SK-N-MC (cell line): Measurements from ENCODE around the gene DLEC1.
"Not testable (repeated sequence)": the region's sequence is repeated elsewhere in the genome, so short reads cannot be mapped to it uniquely, and the experiment has no call there.

ENCODE experiments used
- DNase-seq: peaks from one replicate; pipeline ENCODE4 v3.0.0-alpha.2; 2011; ENCODE audit warnings: low read depth, low spot score
- H3K27ac ChIP-seq: fragments of 200-600 bp; sonication (generic); 2 replicates; pipeline ENCODE4 v1.5.1; 2016; ENCODE audit warnings: mixed run types
- H3K36me3 ChIP-seq: fragments of 200-600 bp; sonication (generic); 2 replicates; pipeline ENCODE4 v1.6.1; 2017; ENCODE audit warnings: antibody characterized with exemption, low read length, mixed read lengths; ENCODE audit not compliant: insufficient read depth
- H3K4me3 ChIP-seq: fragments of 200-600 bp; sonication (generic); 2 replicates; pipeline ENCODE4 v1.5.1; 2016
- H3K9ac ChIP-seq: fragments of 200-600 bp; sonication (generic); 2 replicates; pipeline ENCODE4 v1.8.0; 2017; ENCODE audit warnings: mixed run types, mixed read lengths; ENCODE audit not compliant: insufficient read length
- H3K9me3 ChIP-seq: fragments of 200-600 bp; sonication (generic); 2 replicates; pipeline ENCODE4 v1.6.1; 2017; ENCODE audit warnings: low read depth, mild to moderate bottlenecking, antibody characterized with exemption, low read length, moderate library complexity, mixed read lengths
- EZH2 ChIP-seq: fragments of 200-600 bp; sonication (generic); IDR thresholded peaks from one replicate; pipeline ENCODE4 v1.6.1; 2017; ENCODE audit warnings: antibody characterized with exemption
- FOXP2 ChIP-seq: optimal IDR thresholded peaks from 2 replicates; pipeline ENCODE3; 2011; ENCODE audit warnings: mild to moderate bottlenecking, moderate library complexity; ENCODE audit not compliant: insufficient read depth; ENCODE audit errors: extremely low read length, control extremely low read depth
- POLR2AphosphoS5 ChIP-seq: IDR thresholded peaks from 2 replicates; pipeline ENCODE4 v1.6.1; 2012; ENCODE audit warnings: mild to moderate bottlenecking, low read depth, low read length, borderline replicate concordance

The DLEC1 gene

GRCh38 chr3:38043486-38043885, 4.5 kb downstream of the DLEC1 start:
- Histone ChIP-seq H3K9ac (no peak overlapping the region), H3K36me3 (no peaks in the 10 kb centered on the region), H3K27ac (no peak overlapping the region), H3K4me3 (no peak overlapping the region), H3K9me3 (no peaks in the 10 kb centered on the region)
- no peak for TF ChIP-seq FOXP2
- TF ChIP-seq EZH2, result no peak
- TF ChIP-seq POLR2AphosphoS5, result no peak
- DNase-seq, result no peak

- TF ChIP-seq EZH2 (no peak), FOXP2 (no peak), POLR2AphosphoS5 (no peak)
- H3K9ac ChIP-seq, result no peak overlapping the region
- H3K9me3 ChIP-seq, result no peaks in the 10 kb centered on the region
- H3K27ac ChIP-seq, result no peak overlapping the region
- no peak overlapping the region for H3K4me3 ChIP-seq
- no peak for DNase-seq
- H3K36me3 ChIP-seq, result no peaks in the 10 kb centered on the region
These were observed 7.0 kb downstream of the DLEC1 start for GRCh38 chr3:38046027-38046426.

GRCh38 chr3:38046821-38047220, 7.8 kb downstream of the DLEC1 start:
- Histone ChIP-seq H3K27ac (no peak overlapping the region), H3K36me3 (no peaks in the 10 kb centered on the region), H3K9me3 (no peaks in the 10 kb centered on the region), H3K9ac (no peak overlapping the region), H3K4me3 (no peak overlapping the region)
- TF ChIP-seq POLR2AphosphoS5 (no peak), EZH2 (no peak), FOXP2 (no peak)
- no peak for DNase-seq

- Histone ChIP-seq H3K27ac (no peak overlapping the region), H3K36me3 (no peaks in the 10 kb centered on the region), H3K9ac (no peak overlapping the region), H3K4me3 (no peak overlapping the region), H3K9me3 (no peaks in the 10 kb centered on the region)
- no peak for DNase-seq
- TF ChIP-seq EZH2, result no peak
- no peak for TF ChIP-seq POLR2AphosphoS5
- TF ChIP-seq FOXP2, result no peak
These were observed 8.9 kb downstream of the DLEC1 start for GRCh38 chr3:38047896-38048295.

- no peak overlapping the region for H3K9ac ChIP-seq
- H3K9me3 ChIP-seq, result no peaks in the 10 kb centered on the region
- no peak for TF ChIP-seq EZH2
- no peak for TF ChIP-seq FOXP2
- TF ChIP-seq POLR2AphosphoS5, result no peak
- H3K36me3 ChIP-seq, result no peaks in the 10 kb centered on the region
- no peak overlapping the region for H3K4me3 ChIP-seq
- no peak overlapping the region for H3K27ac ChIP-seq
- no peak for DNase-seq
These were observed 10.5 kb downstream of the DLEC1 start for GRCh38 chr3:38049358-38050126.

GRCh38 chr3:38051131-38051530, 12.1 kb downstream of the DLEC1 start:
- TF ChIP-seq EZH2 (no peak), POLR2AphosphoS5 (no peak), FOXP2 (no peak)
- H3K27ac ChIP-seq, result no peak overlapping the region
- H3K9ac ChIP-seq, result no peak overlapping the region
- H3K9me3 ChIP-seq, result no peaks in the 10 kb centered on the region
- no peak for DNase-seq
- no peaks in the 10 kb centered on the region for H3K36me3 ChIP-seq
- no peak overlapping the region for H3K4me3 ChIP-seq

GRCh38 chr3:38053286-38053685, 14.3 kb downstream of the DLEC1 start:
- DNase-seq, H3K27ac ChIP-seq, H3K36me3 ChIP-seq: not testable (repeated sequence)

GRCh38 chr3:38053813-38054498, 14.9 kb downstream of the DLEC1 start:
- DNase-seq, H3K9ac ChIP-seq, H3K27ac ChIP-seq, H3K4me3 ChIP-seq, H3K9me3 ChIP-seq, H3K36me3 ChIP-seq: not testable (repeated sequence)

More at GRCh38 chr3:38053286-38053685, 14.3 kb downstream of the DLEC1 start:
- not testable (repeated sequence) for H3K9ac ChIP-seq, H3K9me3 ChIP-seq, H3K4me3 ChIP-seq

- no peak for TF ChIP-seq EZH2
- TF ChIP-seq FOXP2, result no peak
- no peak for TF ChIP-seq POLR2AphosphoS5
- no peaks in the 10 kb centered on the region for H3K9me3 ChIP-seq
- no peak for DNase-seq
- H3K36me3 ChIP-seq, result no peaks in the 10 kb centered on the region
- no peak overlapping the region for H3K9ac ChIP-seq
- no peak overlapping the region for H3K27ac ChIP-seq
- no peak overlapping the region for H3K4me3 ChIP-seq
These were observed 15.5 kb downstream of the DLEC1 start for GRCh38 chr3:38054499-38055001.
